22Rv1 (cell line): ENCODE results near the gene MYCBP2.

ENCODE experiments used
- ZFX ChIP-seq: fragments of 450-650 bp; IDR thresholded peaks from 2 replicates; pipeline ENCODE4 v1.6.1; 2017; ENCODE audit warnings: antibody characterized with exemption, borderline replicate concordance
- TF ChIP-seq, protein P1 (sequence below): fragments of 450-650 bp; IDR thresholded peaks from 2 replicates; pipeline ENCODE4 v1.5.1; 2017; ENCODE audit warnings: mild to moderate bottlenecking

DNA sequence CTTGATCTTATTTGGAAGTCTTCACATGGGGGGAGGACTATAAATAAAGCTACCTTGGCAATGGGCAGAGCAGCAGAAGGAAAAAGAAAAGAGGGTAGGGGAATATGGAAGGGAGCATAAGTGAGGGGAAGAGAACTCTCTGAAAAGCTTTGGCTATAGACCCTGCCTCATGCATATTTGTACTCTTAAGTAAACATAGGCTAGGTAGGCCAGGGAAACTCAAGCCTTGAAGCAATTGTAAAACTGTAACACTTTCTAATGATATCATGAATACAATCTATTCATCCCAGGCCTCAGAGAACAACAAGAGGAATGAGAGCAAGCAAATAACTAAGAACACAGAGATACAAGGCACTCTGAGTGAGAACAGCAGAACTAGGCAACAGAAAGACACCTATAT lies 20.4 kb downstream of the MYCBP2 start:
- TF ChIP-seq, protein P1, sequence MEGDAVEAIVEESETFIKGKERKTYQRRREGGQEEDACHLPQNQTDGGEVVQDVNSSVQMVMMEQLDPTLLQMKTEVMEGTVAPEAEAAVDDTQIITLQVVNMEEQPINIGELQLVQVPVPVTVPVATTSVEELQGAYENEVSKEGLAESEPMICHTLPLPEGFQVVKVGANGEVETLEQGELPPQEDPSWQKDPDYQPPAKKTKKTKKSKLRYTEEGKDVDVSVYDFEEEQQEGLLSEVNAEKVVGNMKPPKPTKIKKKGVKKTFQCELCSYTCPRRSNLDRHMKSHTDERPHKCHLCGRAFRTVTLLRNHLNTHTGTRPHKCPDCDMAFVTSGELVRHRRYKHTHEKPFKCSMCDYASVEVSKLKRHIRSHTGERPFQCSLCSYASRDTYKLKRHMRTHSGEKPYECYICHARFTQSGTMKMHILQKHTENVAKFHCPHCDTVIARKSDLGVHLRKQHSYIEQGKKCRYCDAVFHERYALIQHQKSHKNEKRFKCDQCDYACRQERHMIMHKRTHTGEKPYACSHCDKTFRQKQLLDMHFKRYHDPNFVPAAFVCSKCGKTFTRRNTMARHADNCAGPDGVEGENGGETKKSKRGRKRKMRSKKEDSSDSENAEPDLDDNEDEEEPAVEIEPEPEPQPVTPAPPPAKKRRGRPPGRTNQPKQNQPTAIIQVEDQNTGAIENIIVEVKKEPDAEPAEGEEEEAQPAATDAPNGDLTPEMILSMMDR = no peak
- no peak for TF ChIP-seq ZFX
